Thoracic aorta (tissue), 2 donors: ENCODE measurements around the gene FER. TPM values are rescaled to one million over a fixed set of nuclear protein-coding genes. Genes with fewer than 3 reads are reported as not detected.

Experiments used
- ATAC-seq: fragments of 150-250 bp; one replicate; pipeline ENCODE4 v1.8.0; 2017; ENCODE audit warnings: low read depth; ENCODE audit not compliant: insufficient number of reproducible peaks, low FRiP score
- DNase-seq: peaks from one replicate; pipeline ENCODE4 v3.0.0-alpha.2; 2020; ENCODE audit warnings: low spot score
- H3K27ac ChIP-seq, 2 donors: fragments of 200-600 bp; sonication (generic); 1 replicate in 1 of 2; 2 replicates in 1 of 2; pipeline ENCODE4 v1.5.1; 2016; ENCODE audit warnings: mild to moderate bottlenecking in 2 of 2, moderate library complexity in 2 of 2
- H3K27me3 ChIP-seq: fragments of 200-600 bp; sonication (generic); replicated peaks from 2 replicates; pipeline ENCODE4 v1.6.0; 2016; ENCODE audit warnings: mild to moderate bottlenecking; ENCODE audit not compliant: insufficient read depth
- H3K36me3 ChIP-seq: fragments of 200-600 bp; sonication (generic); one replicate; pipeline ENCODE4 v1.5.1; 2016
- H3K4me1 ChIP-seq, 2 donors: fragments of 200-600 bp; sonication (generic); 1 replicate in 1 of 2; 2 replicates in 1 of 2; pipeline versions ENCODE4 v1.5.1 to v1.6.0; 2016; ENCODE audit warnings: low read depth in 2 of 2, mild to moderate bottlenecking in 1 of 2; ENCODE audit not compliant: control insufficient read depth in 1 of 2
- H3K4me3 ChIP-seq: fragments of 200-600 bp; sonication (generic); 2 replicates; pipeline ENCODE4 v1.5.1; 2016; ENCODE audit warnings: mild to moderate bottlenecking
- H3K9me3 ChIP-seq: fragments of 200-600 bp; sonication (generic); 2 replicates; pipeline ENCODE4 v1.5.1; 2016
- total RNA-seq, 2 donors: library from RNA; depleted of rRNA; stranded (reverse); fragments of >200 nt; gene quantifications; one replicate each; pipeline versions ENCODE4 v1.1.0 to v1.2.3, GENCODE V29; 2016
- TF ChIP-seq, protein P1 (sequence below): fragments of 200-600 bp; sonication (generic); IDR thresholded peaks from one replicate; pipeline ENCODE4 v1.5.1; 2019; ENCODE audit warnings: antibody characterized with exemption

The FER gene
- total RNA-seq, 2 donors from 2014 or later = 15.6 to 38.1 TPM

DNA sequence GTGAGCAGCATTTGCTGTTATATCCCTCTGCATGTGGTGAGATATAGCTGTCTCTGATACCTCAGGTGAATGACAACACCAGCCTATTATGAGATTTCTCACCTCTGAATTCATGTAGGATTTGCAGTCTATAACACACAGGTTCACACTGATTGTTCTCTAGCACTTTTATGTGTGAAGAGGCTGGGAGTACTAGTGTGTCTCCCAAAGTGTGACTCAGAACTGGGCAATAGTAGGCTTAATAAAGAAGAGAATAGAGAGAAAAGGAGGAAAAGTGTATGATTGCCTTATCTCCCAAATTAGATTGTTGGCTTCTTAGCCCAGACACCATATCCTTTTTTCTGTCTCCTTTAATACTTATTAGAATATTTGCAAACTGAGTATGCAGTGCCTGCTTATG lies 430.1 kb downstream of the FER start:
- Histone ChIP-seq H3K4me3 (no peak overlapping the region), H3K27ac (no peak overlapping the region), H3K9me3 (no peaks in the 10 kb centered on the region), H3K4me1 (peaks cover 8 to 15% of the 10 kb centered on the region in 2 donors), H3K36me3 (no peaks in the 10 kb centered on the region), H3K27me3 (no peaks in the 10 kb centered on the region)
- ATAC-seq (no peak), DNase-seq (no peak)
- TF ChIP-seq, protein P1, sequence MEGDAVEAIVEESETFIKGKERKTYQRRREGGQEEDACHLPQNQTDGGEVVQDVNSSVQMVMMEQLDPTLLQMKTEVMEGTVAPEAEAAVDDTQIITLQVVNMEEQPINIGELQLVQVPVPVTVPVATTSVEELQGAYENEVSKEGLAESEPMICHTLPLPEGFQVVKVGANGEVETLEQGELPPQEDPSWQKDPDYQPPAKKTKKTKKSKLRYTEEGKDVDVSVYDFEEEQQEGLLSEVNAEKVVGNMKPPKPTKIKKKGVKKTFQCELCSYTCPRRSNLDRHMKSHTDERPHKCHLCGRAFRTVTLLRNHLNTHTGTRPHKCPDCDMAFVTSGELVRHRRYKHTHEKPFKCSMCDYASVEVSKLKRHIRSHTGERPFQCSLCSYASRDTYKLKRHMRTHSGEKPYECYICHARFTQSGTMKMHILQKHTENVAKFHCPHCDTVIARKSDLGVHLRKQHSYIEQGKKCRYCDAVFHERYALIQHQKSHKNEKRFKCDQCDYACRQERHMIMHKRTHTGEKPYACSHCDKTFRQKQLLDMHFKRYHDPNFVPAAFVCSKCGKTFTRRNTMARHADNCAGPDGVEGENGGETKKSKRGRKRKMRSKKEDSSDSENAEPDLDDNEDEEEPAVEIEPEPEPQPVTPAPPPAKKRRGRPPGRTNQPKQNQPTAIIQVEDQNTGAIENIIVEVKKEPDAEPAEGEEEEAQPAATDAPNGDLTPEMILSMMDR = no peak

DNA sequence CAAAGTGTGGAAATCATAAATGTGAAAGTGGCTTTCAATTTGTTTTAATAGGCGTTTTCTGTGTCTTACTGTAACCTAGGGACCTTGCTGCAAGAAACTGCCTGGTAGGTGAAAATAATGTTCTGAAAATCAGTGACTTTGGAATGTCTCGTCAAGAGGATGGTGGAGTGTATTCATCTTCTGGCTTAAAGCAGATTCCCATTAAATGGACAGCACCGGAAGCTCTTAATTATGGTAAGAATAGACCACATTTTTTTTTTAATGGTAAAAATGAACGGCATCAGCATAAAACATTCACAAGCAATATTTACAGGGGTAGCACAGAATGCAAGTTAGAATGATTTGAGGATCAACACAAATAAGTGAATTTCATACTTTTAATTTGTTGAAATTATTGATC lies 433.0 kb downstream of the FER start:
- Histone ChIP-seq H3K27ac (no peak overlapping the region), H3K9me3 (no peaks in the 10 kb centered on the region), H3K27me3 (no peaks in the 10 kb centered on the region), H3K4me1 (peaks cover 8 to 15% of the 10 kb centered on the region in 2 donors), H3K36me3 (no peaks in the 10 kb centered on the region), H3K4me3 (no peak overlapping the region)
- ATAC-seq (no peak), DNase-seq (no peak)
- TF ChIP-seq, protein P1 = no peak

GRCh38 chr5:109186759-109187158 lies 439.1 kb downstream of the FER start:
- no peaks in the 10 kb centered on the region for H3K9me3 ChIP-seq
- H3K27me3 ChIP-seq = no peaks in the 10 kb centered on the region
- DNase-seq (no peak), ATAC-seq (no peak)
- H3K27ac ChIP-seq = no peak overlapping the region
- H3K36me3 ChIP-seq = peaks cover 3% of the 10 kb centered on the region
- no peak overlapping the region for H3K4me3 ChIP-seq
- TF ChIP-seq, protein P1 = no peak
- H3K4me1 ChIP-seq = peaks cover 3 to 5% of the 10 kb centered on the region in 2 donors

DNA sequence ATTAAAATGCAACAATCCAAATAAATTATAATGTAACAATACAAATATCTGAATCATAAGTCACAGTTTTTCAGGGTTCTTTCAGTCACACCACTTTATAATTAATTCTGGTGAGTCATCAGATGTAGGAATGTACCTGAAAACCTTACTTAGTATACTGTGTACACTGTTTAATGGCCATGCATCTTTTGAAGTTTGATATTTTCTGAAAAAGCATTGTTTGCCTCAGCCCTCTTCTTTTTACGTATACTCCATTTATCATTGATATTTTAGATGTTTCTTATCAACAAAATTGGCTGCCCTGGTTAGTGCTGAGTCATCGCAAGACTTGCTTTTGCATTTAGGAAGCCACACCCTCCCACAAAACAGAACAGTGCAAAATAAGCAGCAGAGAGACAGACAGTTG lies 443.5 kb downstream of the FER start:
- no peak for ATAC-seq
- Histone ChIP-seq H3K4me1 (peaks cover 3 to 9% of the 10 kb centered on the region in 2 donors), H3K4me3 (no peak overlapping the region), H3K27me3 (no peaks in the 10 kb centered on the region), H3K9me3 (no peaks in the 10 kb centered on the region), H3K36me3 (peaks cover 3% of the 10 kb centered on the region), H3K27ac (no peak overlapping the region)
- DNase-seq = no peak
- TF ChIP-seq, protein P1 = no peak

DNA sequence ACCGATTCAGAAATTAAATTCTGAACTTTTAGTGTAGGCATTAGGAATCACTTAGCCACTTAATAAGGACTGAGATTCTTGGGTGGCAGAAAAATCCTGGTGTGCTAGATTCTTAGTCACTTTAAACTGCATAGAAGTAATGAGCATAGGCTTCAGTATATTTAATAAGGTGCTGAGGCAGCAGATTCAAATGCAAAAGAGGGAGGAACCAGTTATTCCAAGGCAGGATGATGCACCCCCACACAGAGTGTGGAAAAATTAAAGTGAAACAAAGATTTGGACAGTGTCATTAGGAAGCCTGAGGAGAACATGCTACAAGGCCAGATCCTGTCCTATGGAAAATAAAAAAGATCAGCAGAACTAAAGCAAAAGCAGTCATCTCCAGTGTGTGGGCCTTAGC lies 444.3 kb downstream of the FER start:
- no peak for ATAC-seq
- TF ChIP-seq, protein P1 = no peak
- no peaks in the 10 kb centered on the region for H3K9me3 ChIP-seq

More for the DNA sequence above, 444.3 kb downstream of the FER start:
- DNase-seq = no peak
- H3K27me3 ChIP-seq = no peaks in the 10 kb centered on the region
- H3K4me3 ChIP-seq = no peak overlapping the region
- H3K27ac ChIP-seq = no peak overlapping the region
- peaks cover 3% of the 10 kb centered on the region for H3K36me3 ChIP-seq
- H3K4me1 ChIP-seq = peaks cover 3 to 9% of the 10 kb centered on the region in 2 donors
